ENCODE data around the gene NRP2. TPM values are rescaled to one million over a fixed set of nuclear protein-coding genes. Genes with fewer than 3 reads are reported as not detected.
A peak's percentile ranks its signal among the peaks of the same experiment; 100 is the strongest.

The NRP2 gene
- total RNA-seq, 2 donors from 2014 or later, result 0.59 to 3.0 TPM

- ATAC-seq (no peak), DNase-seq (ENCODE audit: low spot score in 2 of 2) (no peak)
- Mint-ChIP-seq H3K9me3 (peaks cover 0 to 4% of the 10 kb centered on the region in 2 donors), H3K27ac (no peak overlapping the region), H3K36me3 (no peaks in the 10 kb centered on the region)
Observed at GRCh38 chr2:205695460-205695991, 13.2 kb downstream of the NRP2 start.

GRCh38 chr2:205696331-205696926 lies 14.1 kb downstream of the NRP2 start:
- H3K36me3 Mint-ChIP-seq, result no peaks in the 10 kb centered on the region
- peaks cover 0 to 4% of the 10 kb centered on the region in 2 donors for H3K9me3 Mint-ChIP-seq
- no peak overlapping the region for H3K27ac Mint-ChIP-seq
- no peak for DNase-seq (ENCODE audit: low spot score in 2 of 2)
- no peak for ATAC-seq

GRCh38 chr2:205696927-205697441 lies 14.7 kb downstream of the NRP2 start:
- no peak for ATAC-seq
- Mint-ChIP-seq H3K27ac (no peak overlapping the region), H3K9me3 (peaks cover 0 to 4% of the 10 kb centered on the region in 2 donors), H3K36me3 (no peaks in the 10 kb centered on the region)
- no peak for DNase-seq (ENCODE audit: low spot score in 2 of 2)

- Mint-ChIP-seq H3K36me3 (no peaks in the 10 kb centered on the region), H3K9me3 (peaks cover 0 to 4% of the 10 kb centered on the region in 2 donors), H3K27ac (no peak overlapping the region)
- no peak for DNase-seq (ENCODE audit: low spot score in 2 of 2)
- ATAC-seq, result no peak
Observed at GRCh38 chr2:205698286-205699268, 16.3 kb downstream of the NRP2 start.

GRCh38 chr2:205699515-205700289 lies 17.4 kb downstream of the NRP2 start:
- ATAC-seq (no peak), DNase-seq (ENCODE audit: low spot score in 2 of 2) (no peak)
- no peaks in the 10 kb centered on the region for H3K36me3 Mint-ChIP-seq
- H3K27ac Mint-ChIP-seq, result peak overlapping the region; percentile 64 to 74
- peaks cover 0 to 4% of the 10 kb centered on the region in 2 donors for H3K9me3 Mint-ChIP-seq

- peak; percentile 71 to 84 for ATAC-seq
- no peak for DNase-seq (ENCODE audit: low spot score in 2 of 2)
- H3K9me3 Mint-ChIP-seq, result peaks cover 0 to 4% of the 10 kb centered on the region in 2 donors
- H3K36me3 Mint-ChIP-seq, result no peaks in the 10 kb centered on the region
- H3K27ac Mint-ChIP-seq, result peak overlapping the region; percentile 22 to 64
Observed at GRCh38 chr2:205700331-205701132, 18.2 kb downstream of the NRP2 start.

- H3K9me3 Mint-ChIP-seq, result peaks cover 0 to 4% of the 10 kb centered on the region in 2 donors
- H3K36me3 Mint-ChIP-seq, result no peaks in the 10 kb centered on the region
- DNase-seq (ENCODE audit: low spot score in 2 of 2), result no peak
- no peak for ATAC-seq
- no peak overlapping the region for H3K27ac Mint-ChIP-seq
Observed at GRCh38 chr2:205701509-205701908, 19.2 kb downstream of the NRP2 start.

GRCh38 chr2:205702576-205702975 lies 20.3 kb downstream of the NRP2 start:
- ATAC-seq (no peak), DNase-seq (ENCODE audit: low spot score in 2 of 2) (no peak)
- Mint-ChIP-seq H3K27ac (no peak overlapping the region), H3K9me3 (peaks cover 0 to 4% of the 10 kb centered on the region in 2 donors), H3K36me3 (no peaks in the 10 kb centered on the region)

GRCh38 chr2:205703471-205704126 lies 21.3 kb downstream of the NRP2 start:
- peaks cover 0 to 4% of the 10 kb centered on the region in 2 donors for H3K9me3 Mint-ChIP-seq
- H3K27ac Mint-ChIP-seq, result no peak overlapping the region
- DNase-seq (ENCODE audit: low spot score in 2 of 2) (no peak), ATAC-seq (no peak)
- H3K36me3 Mint-ChIP-seq, result no peaks in the 10 kb centered on the region

GRCh38 chr2:205704127-205704741 lies 21.9 kb downstream of the NRP2 start:
- no peak for ATAC-seq
- Mint-ChIP-seq H3K36me3 (no peaks in the 10 kb centered on the region), H3K9me3 (peaks cover 0 to 4% of the 10 kb centered on the region in 2 donors), H3K27ac (no peak overlapping the region)
- DNase-seq (ENCODE audit: low spot score in 2 of 2), result no peak

- Mint-ChIP-seq H3K9me3 (no peaks in the 10 kb centered on the region), H3K27ac (peak overlapping the region in 1 of 2 donors; percentile 78), H3K36me3 (no peaks in the 10 kb centered on the region)
- no peak for ATAC-seq
- no peak for DNase-seq (ENCODE audit: low spot score in 2 of 2)
Observed at GRCh38 chr2:205705511-205706349, 23.4 kb downstream of the NRP2 start.

- DNase-seq (ENCODE audit: low spot score in 2 of 2) (peak in 1 of 2 donors; percentile 50), ATAC-seq (peak; percentile 96 to 99)
- Mint-ChIP-seq H3K36me3 (no peaks in the 10 kb centered on the region), H3K27ac (peak overlapping the region; percentile 78 to 91), H3K9me3 (no peaks in the 10 kb centered on the region)
Observed at GRCh38 chr2:205706769-205707381, 24.6 kb downstream of the NRP2 start.

GRCh38 chr2:205708231-205708631 lies 25.9 kb downstream of the NRP2 start:
- Mint-ChIP-seq H3K9me3 (no peaks in the 10 kb centered on the region), H3K27ac (no peak overlapping the region), H3K36me3 (no peaks in the 10 kb centered on the region)
- DNase-seq (ENCODE audit: low spot score in 2 of 2) (no peak), ATAC-seq (no peak)

GRCh38 chr2:205709319-205709718 lies 27.0 kb downstream of the NRP2 start:
- Mint-ChIP-seq H3K36me3 (no peaks in the 10 kb centered on the region), H3K9me3 (no peaks in the 10 kb centered on the region), H3K27ac (no peak overlapping the region)
- ATAC-seq (no peak), DNase-seq (ENCODE audit: low spot score in 2 of 2) (no peak)

All from activated naive CD4-positive, alpha-beta T cell treated with anti-CD3 and anti-CD28 coated beads, Interleukin-2, amount 50 U/mL, for 72 hours (primary cell).